GM18858 (cell line): Measurements from ENCODE around the gene IL16.
"Not testable (repeated sequence)": the region's sequence is repeated elsewhere in the genome, so short reads cannot be mapped to it uniquely, and the experiment has no call there.

Experiments used
- ATAC-seq: cut with Tn5 transposase; IDR thresholded peaks from one replicate; pipeline ENCODE4 v1.9.1; 2021; ENCODE audit not compliant: unreplicated experiment

Gene IL16

DNA sequence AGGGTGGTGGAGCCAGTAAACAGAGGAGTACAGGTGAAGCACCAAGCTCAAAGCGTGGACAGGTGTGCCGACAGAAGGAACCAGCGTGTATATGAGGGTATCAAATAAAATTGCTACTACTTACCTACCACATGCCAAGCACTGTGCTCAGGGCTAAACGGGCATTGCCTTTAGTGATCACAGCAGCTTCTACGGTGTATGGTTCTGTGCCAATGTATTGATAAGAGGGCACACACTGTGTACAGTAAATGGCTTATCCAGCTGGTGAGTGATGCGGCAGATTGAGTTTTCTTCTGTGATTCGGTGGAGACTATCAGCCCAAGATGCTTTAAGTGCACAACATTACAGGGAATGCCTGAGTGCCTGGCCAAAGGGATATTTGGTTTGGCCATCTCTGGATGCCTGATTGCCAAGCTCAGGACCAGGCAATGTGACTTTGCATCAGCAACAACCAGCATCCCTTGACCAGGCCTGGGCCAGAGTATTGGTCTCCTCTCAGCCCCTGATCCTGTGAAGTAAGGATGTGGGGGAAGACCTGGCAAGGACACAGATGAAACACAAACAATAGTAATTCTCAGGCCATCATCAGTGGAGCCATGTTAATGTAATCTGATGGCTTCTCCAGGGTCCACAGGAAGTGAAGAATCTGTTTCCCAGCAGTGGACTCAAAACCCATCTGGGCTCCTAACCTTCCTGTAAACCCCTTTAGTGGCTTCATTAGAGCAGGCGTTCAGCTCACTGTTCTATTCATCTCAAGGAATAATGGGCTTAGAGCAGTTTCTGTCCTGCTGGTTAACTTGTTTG is 113.2 kb downstream of the IL16 start:
- ATAC-seq, result no peak

DNA sequence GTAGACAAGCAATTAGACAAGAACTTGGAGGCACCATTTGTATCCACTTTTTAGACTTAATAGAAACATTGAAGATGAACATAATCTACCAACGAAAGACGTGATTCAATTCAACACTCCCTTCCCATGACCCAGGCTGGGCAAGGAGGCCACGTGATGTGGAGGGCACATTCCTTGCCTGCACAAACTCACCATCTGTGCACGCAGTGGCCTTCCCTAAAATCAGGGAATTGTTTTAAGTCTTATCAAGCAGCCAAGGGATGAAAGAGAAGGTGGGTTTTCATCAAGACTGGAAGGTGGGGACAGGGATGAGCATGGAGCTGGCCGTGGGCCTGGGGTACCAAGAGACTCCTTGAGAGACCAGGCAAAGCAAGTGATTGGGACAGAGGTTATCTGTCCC is 113.8 kb downstream of the IL16 start:
- ATAC-seq, result no peak

DNA sequence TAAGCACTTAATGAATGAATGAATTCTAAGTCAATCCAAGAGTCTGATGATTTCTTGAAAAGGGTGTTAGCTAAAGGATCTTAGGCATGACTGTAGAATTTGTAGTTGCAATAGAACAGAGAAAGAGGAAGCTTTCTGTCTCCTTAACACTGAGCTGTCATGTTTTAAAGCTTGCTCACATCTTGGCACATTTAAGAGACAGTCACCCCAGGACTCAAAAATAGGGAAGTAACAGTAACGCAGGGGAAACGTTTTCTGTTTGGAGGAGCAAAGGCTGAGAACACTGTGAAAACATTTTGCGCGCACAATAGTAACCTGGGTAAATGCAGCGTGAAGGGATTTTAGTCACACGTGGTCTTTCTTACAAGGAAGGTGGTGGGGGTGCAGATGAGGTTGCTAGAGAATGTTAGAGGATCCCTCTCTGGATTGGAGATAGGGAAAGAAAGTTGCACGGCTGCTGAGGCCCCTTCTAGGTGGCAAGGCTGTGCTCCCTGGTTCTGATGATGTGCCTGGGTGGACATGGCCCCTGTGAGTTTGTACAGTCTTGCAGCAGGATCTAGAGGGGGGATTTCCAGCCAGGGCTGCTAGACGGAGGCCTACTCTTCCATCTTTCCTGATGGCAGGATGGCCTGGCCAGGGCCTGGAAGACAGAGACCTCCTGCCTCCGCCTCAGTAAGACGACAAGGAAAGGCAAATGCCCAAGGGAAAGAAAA is 115.2 kb downstream of the IL16 start:
- ATAC-seq, result no peak

DNA sequence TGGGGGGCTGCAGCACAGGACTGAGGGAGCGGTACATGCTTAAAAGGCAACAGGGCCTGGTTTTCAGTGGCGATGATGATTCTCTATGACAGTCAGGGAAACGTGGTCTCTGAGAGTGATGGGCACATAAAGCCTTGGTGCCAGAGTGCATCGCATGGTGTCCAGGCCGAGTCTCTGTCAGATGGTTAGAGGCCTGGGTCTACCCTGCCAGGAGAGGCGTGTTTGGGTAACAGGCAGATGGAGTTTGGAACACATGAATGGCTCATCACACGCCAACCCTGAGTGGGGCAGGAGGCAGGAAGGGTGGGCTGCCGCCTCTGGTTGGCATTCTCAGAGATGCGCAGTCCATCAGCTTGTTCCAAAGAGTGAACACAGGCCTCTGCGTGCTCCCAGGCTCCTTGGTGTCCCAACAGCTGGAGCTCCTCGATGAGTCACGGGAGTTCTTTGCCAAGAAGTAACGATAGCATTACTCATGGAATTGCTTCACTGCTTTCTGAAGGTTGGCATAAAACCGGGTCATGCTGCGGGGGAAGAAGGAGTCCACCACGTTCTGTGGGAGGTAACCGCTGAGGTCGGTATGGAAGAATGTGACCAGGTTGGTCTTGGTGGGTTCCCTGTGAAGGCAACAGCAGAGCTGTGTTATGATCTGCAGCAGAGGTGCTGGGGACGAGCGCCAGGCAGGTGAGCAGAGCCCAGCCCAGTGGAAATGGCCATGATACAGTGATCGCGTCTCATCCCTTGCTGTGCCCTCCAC is 116.3 kb downstream of the IL16 start:
- ATAC-seq, result no peak

DNA sequence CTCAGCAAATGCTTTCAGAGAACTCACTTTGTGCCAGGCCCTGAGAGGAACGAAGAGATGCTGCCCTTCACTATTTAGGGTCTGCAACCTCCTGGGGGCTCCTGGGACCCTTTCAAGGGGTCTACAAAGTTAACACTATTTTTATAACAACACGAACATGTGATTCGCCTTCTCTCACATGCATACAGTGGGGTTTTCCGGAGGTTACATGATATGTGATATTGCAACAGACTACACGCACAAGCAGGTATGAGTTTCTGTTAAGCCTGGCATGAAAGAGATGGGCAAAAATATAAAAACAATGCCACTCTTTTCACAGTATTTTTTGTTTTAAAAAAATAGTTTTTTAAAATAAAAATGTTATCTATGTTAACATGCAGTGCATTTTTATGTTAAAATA is 117.0 kb downstream of the IL16 start:
- ATAC-seq, result no peak

DNA sequence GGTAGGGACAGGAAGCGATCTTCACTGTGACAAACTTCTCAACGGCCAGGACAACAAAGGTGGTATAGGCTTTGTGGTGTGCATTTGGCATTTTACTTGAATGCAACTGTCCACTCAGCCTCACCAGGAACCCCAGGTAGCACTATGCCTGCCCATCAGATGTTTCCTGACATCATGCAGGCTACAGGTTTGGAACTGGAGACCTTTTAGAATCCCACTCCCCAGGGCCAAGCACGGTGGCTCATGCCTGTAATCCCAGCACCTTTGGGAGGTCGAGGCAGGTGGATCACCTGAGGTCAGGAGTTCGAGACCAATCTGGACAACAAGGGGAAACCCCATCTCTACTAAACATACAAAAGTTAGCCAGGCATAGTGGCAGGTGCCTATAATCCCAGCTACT is 117.7 kb downstream of the IL16 start:
- ATAC-seq, result no peak

DNA sequence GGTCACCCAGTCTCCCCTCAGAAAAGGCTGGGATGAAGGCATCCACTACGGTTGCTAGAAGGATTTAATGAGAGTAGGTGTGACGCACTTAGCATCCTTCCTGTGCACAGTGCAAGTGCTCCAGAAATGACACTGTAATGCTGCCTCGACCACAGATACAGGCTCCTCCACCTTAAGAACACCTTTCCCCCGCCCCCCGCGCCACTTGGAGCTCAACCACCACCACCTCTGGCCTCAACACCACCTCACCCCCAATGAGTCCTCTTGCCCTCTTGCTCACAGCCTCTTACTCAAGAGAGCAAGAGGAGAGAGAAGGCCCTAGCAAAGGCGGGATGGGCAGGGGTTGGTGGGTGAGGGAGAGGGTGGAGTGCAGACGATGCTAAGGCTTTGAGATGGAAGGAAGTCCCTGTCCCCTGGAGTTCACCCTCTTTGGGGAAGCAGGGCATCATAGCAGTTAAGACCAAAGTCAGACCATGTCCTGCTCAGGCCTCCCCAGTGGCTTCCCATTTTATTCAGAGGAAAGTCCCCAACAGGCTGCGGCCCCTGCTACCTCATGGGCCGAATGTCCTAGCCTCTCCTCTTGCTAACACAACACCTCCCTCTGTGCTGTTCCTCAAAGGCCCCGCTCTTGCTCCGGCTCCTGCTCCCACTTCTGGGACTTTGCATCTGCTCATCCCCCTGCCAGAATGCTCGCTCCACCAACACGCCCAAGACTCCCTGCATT is 118.9 kb downstream of the IL16 start:
- no peak for ATAC-seq

DNA sequence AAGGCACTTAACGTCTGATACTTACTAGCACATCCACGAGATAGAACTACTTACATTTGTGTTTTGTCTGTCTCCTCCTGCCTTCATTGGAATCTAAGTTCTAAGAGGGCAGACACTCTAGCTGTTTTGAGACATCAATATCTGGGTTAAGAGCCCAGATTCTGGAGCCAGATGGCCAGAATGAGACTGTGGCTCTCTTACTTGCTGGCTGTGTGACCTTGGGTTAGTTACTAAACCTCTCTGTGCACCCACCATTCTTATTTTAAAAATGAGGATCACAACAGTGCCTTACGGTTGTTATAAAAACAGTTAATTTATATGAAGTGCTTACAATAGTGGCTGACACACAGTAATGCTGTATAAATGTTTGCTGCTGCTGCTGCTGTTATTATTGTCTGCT is 119.6 kb downstream of the IL16 start:
- ATAC-seq, result no peak

DNA sequence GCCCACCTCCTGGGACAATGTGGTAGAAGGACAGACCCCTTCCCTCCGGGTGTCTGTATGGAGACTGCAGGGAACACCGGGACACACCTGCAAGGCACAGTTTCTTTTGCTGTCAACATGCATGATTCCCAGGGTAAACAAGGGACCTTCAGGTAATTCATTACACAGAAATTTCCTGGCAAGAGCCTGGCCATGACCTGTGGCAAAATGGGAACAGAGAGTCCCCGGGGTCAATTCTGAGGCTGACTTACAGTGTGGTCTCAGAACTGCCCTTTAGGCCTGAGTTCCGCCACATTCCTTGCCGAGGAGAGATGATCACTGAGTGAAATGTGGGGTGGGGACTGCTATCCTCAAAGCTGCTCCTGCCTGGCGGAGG is 121.0 kb downstream of the IL16 start:
- no peak for ATAC-seq

DNA sequence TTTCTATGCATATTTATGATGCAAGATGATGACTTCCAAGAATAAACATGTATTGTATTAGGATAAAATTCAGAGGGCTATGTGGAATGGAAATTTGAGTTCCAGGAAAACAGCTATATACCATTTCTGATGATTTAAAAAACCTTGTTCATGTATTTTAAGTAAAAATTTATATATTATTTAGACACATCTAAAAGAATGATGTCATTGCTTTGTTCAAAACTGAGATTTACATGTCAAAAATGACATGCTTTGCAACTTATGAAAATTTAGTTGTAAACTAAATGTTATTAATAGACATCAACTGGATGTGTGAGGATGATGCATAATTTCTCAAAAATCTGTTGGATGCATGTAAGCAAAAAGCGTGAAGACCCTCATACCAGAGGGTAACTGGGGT is 125.0 kb downstream of the IL16 start:
- ATAC-seq, result no peak

DNA sequence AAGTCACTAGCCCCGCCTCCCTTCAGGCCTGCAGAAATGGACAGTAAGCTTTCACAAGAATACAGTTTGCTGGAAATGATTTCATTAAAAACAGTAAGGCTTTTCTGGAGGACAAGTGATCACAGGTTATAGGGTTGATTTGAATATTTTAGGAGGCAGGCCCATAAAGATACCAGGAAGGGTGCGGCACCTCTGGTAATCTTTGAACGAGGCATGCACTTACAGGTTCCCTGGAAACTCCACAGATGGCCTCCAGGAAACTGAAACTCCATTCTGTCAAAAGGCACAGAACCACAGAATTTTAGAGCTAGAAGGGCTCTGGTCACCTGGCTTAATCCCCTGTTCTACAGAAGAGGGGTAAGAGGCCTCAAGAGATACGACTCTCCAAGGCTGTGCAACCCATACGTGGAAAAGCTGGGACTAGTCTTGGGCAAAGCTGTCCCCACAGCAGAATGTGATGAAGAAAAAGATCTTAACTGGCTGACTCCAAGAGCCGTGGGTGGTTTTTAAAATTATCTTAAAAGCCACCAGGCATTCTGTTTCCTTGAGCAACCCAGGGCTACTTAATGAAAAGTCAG is 126.1 kb downstream of the IL16 start:
- no peak for ATAC-seq

DNA sequence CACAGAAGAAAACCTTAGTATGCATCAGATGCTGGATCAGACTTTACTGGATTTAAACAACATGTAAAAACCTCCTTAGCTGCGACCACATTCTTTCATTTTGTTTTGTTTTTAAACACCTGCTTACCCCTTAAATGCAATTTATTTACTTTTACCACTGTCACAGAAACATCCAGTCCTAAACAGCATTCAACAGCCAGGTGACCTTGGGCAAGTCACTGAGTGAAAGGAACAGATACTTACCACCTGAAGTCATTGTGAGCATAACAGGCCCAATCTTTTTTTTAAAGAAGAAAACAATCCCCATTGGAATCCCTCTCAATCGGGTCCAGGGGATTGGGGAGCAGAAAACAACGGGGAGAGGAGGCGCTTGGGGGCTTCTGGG is 126.9 kb downstream of the IL16 start:
- no peak for ATAC-seq

DNA sequence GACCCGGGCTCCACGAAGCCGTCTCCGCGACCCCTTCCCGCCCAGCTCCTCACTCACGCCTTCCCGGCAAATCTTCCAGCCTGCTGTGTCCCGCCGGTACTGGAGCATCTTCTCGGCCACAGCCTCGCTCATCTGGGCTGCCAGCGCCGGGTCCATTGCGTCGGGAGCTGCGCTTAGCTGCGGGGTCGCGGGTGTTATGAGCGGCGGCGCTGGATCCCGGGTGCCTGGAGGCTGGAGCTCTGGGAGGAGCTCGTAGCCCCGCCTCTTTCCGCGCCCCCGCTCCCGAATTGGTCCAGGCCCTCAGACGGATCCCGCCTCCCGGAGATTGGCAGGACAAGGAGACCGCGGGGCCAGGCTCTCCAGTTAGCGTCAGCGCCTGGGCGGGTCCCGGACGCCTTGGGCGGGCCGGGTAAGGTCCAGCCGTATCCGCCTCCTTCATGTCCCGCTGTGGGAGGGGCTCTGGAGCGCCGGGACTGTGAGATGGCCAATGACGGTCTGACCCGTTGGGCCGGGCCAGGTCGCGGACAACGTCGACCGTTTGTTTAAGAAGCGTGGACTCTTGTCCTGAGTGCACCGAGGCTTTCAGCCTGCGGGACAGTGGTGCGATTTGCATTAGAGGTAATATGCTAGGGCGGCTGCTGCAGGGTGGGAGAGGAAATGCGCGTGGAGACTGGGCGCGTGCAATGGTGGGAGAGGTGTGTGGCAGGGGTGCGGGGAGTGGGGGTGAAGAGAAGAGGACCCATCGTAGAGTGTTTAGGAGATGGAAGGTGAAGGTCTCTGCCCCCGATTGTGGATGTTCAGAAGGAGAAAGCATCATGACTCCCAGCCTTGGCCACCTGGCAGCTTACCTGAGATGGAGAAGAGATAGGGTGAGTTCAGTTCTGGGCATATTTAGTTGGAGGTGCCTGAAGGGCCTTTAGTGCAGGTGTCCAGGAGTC is 127.5 kb downstream of the IL16 start, which contains the start of gene STARD5:
Gene STARD5, minus strand, starts transcription at position 198 of the 938 bp plus-strand sequence. Its CDS starts 42 bp downstream, at position 156.
- peak; percentile 99 for ATAC-seq

DNA sequence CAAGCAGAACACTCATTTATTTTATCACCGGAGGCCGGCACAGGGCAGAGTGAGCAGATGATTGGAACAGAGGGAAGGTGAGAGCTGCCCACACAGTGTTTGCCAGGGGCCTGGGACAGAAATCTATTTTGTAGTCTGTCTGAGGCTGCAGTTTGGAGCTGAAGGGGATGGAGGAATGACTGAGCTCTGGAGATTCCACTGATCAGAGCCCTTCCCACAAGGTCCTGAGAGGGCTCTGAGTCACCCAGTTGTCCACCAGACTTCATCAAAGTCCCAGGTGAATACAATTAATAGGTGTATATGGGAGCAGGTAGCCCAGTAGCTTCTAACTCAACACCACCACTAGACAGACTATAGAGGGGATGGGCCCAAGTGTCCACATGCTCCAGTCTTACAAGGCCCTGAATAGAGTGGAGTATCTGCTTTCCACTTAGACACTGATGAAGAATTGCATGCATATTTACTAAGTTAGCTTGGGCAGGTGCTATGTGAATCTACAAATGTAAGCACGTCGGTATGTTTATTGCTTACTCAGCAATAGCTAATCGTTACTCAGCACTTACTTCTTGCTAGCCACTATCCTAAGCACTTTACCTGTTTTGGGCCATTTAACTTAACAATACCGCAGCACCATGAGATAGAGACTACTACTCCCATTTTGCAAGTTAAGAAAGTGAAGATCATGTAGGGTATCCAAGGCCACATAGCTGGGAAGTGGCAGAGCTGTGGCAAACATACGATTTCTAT is 130.0 kb downstream of the IL16 start:
- ATAC-seq, result no peak

DNA sequence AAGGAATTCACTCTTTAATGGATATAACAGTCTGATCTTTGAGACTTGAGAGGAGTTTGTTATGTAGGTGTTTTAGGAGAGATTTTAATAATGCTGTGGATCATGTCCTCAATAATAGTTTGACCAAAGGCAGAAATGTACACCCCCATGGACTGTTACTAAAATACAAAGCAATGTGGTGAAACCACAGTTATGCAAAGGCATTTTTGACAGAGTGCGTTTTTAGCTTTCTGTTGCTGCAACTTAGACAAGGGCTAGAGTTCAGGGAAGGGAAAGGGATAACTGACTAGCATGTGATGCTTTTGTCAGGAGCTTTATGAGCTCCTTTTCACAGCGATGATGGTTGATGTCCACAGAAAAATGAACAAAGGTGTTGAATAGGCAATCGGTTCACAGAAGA is 130.8 kb downstream of the IL16 start:
- ATAC-seq, result no peak

DNA sequence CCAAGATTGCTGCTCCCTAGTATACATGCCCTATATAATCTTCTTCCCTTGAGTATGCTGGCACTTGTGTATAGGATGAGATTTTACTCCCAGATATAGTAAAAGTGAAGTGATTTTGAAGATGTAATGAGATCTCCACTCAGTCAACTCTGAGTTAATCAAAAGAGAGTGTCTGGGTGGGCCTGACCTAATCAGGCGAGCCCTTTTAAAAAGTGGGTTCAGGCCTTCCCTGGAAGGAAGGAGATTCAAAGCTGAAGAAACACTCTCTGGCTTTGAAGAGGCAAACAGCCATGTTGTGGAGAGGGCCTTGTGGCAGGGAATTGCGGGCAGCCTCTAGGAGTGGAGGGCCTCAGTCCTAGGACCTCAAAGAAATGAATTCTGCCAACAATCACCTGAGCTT is 132.8 kb downstream of the IL16 start:
- no peak for ATAC-seq

DNA sequence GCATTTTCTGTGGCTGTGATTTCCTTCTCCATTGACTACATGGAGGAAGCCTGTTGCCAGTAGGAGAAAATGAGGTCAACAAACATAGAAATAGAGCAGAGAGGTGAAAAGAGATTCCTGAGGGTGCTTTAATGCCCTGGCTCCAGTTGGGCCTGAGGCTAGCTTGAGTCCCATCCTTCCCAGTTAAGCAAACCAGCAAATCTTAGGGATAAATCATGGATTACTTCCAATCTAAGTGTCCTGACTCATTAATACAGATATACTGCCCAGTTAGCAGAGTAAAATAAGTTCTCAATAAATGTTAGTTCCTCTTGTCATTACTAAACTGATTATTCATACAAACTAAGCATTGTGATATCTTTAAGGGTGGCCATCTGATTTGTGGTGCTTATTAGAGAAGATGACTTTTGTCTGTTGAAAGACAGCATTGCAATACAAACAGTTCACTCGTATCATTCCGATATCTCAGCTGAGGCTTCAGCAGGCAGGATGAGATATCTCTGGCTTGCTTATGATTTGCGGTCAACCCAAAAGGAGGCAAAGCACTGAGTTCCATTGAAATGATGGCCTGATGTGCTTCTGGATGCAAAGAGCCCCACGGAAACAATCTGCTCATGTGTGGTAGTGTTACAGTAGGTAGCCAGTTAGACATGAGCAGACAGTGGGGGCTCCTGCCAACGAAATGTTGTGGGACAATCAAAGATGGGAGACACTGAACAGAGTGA is 133.8 kb downstream of the IL16 start:
- no peak for ATAC-seq

DNA sequence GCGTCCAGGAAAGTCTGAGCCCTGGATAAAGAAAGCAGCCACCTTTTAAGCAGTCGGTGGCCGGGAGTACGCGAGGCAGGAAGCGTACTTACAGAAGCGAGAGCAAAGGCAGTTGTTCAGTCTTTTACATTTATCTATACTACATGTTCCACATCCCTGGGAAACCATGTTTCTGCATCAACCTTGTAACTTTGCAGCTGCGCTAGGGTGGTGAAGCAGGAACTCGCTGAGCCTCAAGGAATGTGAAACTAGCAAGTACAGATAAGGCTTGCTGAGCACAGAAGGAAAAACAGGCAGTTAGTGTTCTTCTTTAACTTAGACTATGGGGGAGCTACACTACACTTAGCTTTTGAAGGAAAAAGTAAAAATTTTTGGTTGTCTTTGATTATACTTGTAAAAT is 134.5 kb downstream of the IL16 start:
- not testable (repeated sequence) for ATAC-seq
